ENCODE data around the gene FHOD3.

The FHOD3 gene

DNA sequence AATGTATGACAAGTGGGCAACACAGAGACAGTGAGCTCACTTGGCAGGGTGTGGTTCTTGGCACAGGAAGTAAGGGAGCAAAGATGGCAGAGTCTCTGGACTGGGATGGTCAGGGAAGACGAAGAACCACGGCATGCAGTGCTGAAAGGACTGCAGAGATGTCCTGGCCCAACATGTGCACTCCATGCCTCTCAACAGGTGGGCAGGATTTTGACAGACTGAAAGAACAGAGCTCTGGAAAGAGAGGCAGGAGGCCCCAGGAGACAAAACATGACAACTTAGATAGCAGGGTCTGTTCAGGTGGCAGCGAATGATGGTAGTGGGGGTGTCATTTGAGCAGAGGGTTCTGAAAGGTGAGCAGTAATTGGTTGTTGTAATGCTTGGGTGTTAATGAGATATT is 180.3 kb downstream of the FHOD3 start:
- no peak for DNase-seq (ENCODE audit: low read depth in 2 of 2)

DNA sequence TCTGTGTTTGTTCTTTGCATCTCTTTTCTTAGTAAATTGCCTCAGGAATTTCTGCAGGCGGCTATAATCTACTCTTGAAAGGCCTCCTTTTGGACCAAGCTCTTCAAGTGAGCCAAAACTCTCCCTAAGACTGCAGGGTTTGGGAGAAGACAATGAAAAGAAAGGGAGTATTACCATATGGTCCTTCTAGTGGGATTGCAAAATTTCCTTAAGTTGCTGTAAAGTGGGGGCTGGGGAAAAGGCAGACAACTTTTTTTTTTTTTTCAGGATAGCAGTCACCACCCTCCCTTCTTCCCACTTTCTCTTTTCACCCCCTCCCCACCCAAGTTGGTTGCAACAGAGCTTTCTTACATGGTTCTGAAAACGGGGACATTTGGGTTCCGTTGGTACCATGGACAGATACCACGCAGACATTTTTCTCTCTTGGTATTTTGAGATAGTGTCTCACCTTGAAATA is 183.7 kb downstream of the FHOD3 start:
- no peak for DNase-seq (ENCODE audit: low read depth in 2 of 2)

DNA sequence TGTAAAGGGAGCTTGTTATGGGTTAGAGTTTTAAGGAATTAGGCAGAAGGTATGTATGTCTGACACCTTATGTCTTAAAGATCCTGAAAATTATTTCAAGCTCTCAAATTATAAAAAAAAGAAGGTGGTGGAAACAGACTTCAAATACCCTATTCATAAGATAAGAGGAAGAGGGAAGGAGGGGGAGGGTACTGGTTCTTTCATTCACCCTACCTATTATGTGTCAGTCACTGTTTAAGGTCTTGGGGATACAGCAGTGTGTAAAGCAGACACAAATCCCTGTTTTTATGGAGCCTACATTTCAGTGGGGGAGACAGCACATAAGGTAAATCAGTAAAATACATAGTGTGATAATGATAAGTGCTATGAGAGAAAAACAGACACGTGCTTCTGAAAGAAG is 184.4 kb downstream of the FHOD3 start:
- no peak for DNase-seq (ENCODE audit: low read depth in 2 of 2)

DNA sequence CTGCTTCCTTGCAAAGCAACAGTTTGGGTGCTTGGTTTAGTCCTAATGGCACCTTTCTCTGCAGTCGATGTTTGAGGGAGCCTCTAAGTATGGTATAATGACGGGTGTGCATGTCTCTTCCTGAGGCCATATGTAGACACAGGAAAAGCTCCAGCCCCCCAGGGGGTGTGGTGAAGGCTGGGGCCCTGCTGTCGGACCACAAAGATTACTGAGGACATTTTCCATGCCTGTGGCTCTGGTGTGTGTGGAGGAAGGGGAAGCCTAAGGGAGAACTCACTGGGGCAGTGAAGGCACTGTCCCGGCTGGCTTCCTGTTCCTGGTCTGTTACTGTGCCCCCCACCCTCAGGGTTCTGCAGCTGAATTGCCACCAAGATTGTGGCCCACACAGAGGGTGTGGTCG is 187.1 kb downstream of the FHOD3 start:
- no peak for DNase-seq (ENCODE audit: low read depth in 2 of 2)

DNA sequence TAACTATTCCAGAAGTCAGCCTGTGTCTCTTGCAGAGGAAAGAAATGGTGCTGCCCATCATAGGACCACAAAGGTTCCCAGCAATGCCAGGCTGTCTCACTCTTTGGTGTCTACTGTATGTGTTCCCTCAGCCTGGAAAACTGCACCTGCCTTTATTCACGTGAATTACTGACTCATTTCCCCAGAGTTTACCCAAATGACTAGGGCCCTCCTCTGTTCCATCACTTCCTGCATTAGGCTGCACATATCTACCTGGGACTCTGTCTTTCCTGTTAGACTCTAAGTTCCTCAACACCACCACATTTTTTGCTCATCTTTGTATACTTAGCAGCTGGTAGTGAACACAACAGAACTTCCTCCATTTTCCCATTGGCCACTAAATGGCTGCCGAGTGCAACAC is 188.3 kb downstream of the FHOD3 start:
- DNase-seq (ENCODE audit: low read depth in 2 of 2), result no peak

DNA sequence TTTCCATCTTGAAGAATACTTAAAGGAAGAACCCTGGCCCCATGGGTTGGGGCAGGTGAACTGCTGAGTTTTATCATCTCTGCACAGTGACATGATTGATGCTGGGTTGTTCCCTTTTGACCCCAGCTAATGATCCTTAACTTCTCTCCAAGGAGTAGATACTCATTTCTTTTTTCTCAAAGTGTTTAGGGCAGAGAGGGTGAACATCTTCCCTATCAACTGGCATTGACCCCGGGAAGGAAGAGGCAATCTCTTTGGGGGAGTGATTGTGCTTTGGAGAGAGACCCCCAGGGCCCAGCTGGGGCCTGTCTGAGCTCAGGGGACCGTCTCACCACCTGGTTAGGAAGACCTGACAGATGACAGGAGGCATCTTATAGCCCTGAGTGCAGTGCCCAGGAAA is 190.6 kb downstream of the FHOD3 start:
- DNase-seq (ENCODE audit: low read depth in 2 of 2), result no peak

DNA sequence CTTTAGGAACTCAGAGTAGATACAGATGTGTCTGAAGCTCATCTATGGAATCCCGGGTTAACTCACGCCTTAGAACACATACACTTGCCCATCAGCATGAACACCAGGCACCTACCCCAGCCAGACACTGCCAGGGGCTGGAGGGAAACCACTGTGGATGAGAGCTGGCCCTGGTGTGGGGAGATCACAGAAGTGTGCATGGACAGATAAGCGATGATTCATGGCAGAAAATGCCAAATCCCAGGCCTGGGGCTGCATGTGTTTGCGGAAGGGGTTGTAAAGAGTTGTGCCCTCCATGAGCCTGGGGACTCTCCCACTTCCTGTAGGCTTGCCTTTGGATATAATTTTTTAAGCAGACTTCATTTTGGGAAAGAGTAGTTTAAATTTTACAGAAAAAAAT is 193.4 kb downstream of the FHOD3 start:
- DNase-seq (ENCODE audit: low read depth in 2 of 2), result no peak

DNA sequence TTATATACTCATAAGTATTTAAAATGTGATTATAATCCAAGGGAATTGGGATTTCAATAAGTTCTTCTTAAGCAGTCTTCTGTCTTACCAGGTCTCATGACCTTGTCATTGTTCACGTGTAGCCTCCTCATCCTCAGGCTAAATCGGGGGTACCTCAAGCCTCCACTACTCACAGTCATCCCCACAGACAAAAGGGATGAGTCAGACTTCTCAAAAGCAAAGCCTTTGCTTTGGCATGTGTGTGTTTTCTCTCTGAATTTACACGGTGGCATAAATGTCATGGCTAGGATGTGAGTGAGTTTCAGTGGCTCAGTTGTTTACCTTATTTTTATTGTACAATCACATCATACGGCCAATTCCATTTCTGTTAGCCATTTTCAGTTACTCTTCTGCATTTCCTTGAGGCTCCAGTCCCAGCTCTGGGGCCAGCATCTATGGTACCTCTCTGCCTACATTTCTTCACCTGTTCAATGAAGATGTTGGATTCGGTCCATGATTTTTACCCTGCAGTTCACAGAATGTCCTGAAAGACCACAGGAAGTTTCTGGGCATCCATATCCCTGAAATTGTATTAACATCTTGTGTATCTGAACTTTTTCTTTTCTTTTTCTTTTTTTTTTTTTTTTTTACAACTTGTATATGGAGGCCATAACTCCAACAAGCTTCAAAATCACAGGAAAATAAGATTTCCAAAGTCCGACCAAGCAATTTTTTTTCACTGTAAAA is 195.3 kb downstream of the FHOD3 start:
- DNase-seq (ENCODE audit: low read depth in 2 of 2), result no peak

DNA sequence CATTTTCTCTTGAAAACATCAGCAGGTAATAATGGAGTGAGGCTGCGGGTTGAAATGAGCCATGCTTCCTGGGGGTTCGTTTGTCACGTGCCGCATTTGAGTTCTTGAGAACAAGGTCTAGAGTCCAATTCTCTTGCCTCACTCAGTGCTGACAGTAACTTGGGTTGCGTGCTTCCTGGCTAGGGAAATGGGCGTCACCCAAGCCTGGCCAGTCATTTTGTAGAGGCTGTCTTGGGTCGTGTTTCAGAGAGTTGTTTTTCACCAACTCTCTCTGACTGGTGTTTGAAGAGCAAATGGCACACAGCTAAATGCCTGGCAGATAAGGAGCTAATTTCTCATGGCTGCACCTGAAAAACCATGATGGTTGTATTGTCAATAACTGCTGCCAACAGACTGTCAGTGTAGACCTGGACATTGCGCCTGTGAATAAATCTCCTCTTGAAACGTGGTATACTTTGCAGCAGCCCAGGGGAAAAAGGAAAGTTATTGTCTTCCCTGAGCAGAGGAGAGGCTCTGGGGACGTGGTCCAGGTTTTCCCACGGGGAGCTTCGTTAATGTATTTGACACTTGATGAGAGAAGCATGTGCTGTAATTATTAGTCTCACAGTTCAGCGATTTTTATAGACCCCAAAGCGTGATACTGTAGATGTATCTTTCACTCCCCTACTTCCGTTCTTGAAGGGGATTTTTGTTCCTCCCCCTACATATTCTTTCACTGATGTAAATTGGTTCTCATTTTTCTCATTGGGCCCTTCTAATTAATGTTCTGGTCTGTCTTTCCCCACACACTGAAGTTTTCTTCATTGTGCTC is 196.0 kb downstream of the FHOD3 start:
- no peak for DNase-seq (ENCODE audit: low read depth in 2 of 2)

DNA sequence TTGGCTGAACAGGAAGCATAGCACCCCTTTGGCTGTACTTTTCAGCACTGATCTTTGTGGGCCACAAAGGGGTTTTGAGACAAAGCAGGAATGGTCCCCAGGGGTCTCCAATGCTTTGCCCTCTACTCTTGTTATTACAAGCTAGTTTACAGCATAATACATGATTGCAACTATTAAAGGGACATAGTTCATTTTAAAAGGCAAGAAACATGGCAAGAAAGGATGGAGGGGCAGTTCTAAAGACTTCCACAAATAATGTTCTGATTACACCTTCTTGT is 196.6 kb downstream of the FHOD3 start:
- DNase-seq (ENCODE audit: low read depth in 2 of 2), result no peak

DNA sequence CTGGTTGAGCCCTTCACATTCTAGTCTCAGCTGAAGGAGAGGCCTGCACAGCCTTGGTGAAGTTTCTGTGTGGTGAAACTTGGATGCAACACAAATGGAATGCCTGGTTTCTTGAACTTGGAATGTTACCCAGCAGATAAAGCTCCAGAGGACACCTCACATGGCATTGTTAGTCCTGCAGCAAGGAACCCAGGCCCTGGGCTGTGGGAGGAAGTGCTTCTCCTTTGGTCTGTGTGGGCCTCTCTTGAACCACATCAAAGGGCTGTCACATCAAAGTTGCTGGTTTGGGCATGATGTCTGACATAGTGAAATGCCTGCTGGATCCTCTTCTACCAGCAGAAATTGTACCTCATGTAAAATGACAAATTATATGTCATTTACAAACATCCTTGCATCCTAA is 198.5 kb downstream of the FHOD3 start:
- no peak for DNase-seq (ENCODE audit: low read depth in 2 of 2)

DNA sequence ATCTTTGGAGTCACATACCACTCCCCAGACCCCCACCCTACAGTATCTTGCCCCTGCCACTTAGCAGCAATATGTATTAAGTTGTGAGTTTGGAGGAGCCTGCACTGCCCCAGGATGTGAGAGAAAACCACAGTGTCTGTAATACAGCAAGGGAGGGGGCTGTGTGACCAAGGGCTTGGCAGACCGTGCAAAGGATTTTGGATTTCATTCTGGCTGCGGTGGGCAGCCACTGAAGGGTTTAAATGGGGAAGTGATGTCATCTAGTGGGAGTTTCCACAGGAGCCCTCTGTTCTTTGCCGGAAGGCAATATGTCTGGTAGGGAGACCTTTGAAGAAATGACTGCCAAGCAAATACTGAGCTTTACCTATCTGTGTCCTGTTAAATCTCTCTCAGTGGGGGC is 202.4 kb downstream of the FHOD3 start:
- DNase-seq (ENCODE audit: low read depth in 2 of 2), result no peak

DNA sequence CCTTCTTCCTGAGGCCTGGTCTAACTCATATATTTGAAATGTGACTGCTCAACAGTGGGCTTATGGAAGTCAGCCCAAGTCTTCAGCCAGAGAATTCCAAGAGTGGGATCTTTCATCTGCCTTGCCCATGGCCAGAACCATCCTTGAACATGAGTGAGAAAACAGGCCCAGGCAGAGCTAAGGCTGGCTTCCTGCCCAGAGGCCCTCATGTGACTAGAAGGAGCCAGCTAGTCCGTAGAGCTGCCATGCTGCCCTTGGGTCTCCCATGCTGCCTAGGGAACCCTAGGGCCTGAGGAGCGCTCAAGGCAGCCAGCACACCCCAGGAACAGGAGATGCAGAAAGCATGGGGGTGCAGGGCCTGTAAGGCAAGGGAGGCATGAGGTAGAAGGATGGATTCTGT is 203.6 kb downstream of the FHOD3 start:
- no peak for DNase-seq (ENCODE audit: low read depth in 2 of 2)

DNA sequence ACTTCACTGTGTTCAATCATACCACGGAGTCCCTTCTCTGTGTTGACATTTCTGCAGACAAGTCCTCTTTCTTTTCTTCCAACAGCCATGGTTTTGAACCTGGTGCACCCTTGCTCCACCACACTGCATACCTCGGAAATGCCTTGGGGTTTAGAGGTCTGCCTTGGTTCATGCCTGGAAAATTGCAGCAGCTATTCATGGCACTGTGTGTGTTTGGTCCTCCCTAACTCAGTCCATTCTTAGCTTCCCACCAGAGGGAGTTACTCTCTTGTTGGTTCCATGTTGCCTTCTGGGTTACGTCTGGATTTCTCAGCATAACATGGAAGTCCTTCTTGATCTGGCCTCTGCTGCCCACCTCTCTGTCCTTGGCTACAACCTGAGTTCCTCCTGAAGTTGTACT is 206.0 kb downstream of the FHOD3 start:
- no peak for DNase-seq (ENCODE audit: low read depth in 2 of 2)

DNA sequence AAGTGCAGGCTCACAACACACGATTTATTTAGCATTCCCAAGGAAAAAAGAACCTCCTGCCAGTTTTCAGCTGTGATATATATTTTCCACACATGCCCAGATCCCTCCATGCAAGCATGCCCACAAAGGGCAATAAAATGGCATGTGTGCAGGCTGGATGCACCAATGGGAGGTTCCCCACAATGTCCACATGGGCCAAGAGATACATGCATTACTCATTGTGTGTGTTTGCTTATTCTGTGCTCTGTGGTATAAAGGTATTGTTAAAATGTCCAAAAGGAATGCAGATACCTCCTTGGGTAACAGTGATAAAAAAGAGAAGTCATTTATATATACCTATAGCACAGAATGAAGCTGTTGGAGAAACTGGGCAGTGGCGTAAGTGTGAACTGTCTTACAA is 207.4 kb downstream of the FHOD3 start:
- DNase-seq (ENCODE audit: low read depth in 2 of 2), result no peak

DNA sequence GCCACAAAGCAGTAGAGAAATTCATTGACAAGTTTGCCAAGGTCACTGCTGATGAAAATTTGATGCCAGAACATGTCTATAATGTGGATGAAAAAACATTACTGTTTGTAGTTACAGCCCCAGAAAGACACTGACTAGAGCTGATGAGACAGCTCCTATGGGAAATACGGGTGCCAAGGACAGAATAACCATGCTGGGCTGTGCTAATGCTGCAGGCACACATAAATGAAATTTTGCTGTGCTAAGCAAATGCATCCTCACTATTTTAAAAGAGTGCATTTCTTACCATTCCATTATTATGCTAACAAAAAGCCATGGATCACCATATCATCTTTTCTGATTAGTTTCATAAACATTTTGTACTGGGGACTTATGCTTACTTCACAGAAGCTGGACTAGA is 208.2 kb downstream of the FHOD3 start:
- no peak for DNase-seq (ENCODE audit: low read depth in 2 of 2)

DNA sequence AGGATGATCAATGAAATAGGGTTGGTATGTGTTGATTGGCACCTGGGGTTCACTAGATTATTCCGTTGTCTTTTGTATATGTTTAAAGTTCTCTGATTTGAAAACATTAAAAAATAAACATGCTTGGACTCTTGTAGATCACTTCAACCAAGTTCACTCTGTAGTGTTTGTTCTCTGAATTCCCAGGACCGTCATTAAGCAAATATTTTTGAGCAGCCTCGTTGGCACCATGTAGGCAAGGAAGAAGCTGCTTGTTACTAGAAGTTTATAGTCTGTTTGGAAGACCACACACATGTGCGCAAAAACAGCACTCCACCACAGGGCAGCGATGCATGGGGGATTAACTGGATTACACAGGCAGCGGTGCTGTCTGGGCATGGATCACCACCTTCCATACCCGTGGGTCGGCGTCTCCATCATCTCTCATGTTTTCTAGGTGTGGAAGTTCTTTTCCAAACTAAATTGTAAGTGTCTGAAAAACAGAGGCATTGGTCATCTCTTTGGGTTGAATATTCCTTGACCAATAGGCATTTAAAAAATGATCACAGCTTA is 212.2 kb downstream of the FHOD3 start:
- no peak for DNase-seq (ENCODE audit: low read depth in 2 of 2)

DNA sequence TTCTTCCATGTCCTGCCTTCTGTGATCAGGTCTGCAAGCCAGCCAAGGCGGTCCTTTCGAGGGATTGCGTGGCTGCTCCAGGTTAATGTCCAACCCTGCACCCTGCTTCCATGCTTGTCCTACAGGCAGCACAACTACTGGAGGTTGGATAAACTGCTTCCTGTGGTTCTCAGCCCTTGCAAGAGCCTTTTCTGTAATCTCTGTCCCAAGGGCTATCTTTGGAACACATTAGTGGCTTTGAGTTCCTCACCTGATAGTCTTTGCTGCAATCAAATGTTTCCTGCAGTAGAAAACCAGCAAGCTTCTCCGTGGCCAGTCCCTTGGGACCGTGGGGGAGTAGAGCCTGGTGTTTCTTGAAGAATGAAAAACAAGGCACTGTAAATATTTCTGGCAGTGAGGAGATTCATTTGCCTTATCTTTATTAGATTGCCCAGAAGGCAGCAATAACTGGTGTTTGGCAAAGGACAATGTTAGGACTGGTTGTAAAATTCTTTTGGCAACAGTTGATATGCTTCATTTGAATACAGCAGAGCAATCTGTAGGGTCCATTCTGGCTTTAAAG is 214.4 kb downstream of the FHOD3 start:
- no peak for DNase-seq (ENCODE audit: low read depth in 2 of 2)

DNA sequence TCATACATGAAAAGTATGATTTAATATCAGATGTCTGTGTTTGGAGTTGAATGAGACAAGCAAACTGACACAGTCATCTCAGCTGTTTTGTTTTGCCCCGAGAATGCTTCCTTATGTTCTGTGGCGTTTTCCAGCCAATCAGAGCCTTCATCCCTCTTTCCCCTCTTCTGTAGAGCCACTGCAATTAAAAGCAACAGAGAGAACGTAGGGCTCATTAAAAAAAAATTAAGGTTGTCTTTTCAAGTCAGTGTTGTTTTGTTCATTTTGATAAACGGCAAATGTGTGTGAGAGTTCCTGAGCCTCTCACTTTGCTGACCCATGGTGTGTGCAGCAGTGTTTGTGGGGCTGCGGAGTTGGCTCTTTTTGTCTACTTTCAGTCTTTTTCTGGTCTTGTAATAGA is 216.0 kb downstream of the FHOD3 start:
- no peak for DNase-seq (ENCODE audit: low read depth in 2 of 2)

DNA sequence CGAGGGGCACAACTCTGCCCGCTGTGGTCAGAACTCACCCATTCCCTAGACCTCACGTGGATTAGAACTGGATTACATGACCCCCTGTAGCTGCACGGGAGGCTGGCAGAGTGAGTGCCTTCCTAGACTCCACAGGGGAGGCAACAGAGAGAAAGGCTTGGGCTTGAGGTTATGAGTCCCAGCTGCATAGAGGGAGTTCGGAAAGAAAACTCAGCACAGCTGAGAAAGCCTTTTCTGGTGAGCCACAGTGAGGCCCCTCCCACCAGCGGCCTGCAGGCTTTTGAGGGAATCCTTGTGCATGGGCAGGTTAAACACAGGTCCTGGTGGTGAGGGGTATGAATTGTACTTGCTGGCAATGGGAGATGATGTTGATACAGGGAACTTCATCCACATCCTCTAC is 217.3 kb downstream of the FHOD3 start:
- DNase-seq (ENCODE audit: low read depth in 2 of 2), result no peak

DNA sequence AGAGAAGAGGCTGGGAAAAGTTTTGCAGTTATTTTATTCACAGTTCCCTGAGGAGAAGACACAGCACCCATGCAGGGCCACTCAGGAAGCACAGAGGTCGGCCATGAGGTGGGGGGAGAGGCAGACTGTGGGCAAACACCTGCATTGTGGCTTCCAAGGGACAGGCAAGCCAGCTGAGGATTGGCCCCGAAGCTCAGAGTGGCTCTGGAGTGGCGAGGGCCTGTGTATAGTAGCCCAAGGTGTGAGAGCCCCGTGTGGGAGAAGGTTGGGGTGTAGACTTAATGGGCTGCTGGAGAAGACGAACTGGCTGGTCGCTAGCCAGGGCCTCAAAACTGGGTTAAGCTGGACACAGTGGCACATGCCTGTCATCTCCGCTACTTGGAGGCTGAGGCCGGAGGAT is 218.7 kb downstream of the FHOD3 start:
- no peak for DNase-seq (ENCODE audit: low read depth in 2 of 2)

DNA sequence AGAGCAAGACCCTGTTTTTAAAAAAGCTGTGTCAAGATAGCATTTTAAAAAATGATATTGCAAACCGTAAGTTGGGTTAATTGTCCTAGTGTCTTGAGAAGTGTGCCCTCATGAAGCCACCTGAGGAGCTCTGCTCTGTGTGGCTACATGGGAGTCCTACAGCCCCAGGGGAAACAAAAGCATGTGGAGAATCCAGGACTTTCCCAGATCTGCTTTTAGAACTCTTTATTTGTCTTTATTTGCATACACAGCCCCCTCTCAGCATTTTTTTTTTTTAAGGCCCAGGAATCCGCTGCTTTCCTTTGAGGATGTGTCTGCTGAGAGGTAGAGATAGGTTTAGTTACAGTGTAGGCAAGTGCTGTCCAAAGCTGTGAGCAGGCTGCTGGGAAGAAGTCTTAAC is 219.2 kb downstream of the FHOD3 start:
- DNase-seq (ENCODE audit: low read depth in 2 of 2), result no peak

DNA sequence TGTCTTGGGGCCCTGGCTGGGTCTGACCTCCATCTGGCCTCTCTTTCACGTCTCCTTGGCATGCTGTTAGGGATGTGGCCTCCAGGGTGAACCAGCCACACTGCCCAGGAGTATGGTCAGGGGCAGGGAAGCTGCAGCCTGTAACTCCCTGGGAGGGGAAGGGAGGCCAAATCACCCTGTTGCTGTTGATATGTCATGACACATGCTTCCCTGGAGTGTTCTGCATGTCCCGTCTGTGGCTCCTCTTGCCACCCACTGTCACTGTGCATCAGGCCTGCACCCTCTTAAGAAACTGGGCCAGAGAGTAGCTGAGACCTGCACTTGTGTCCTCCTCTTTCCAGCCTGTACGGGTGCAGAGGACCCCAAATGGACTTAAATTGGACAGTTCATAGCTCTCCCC is 221.3 kb downstream of the FHOD3 start:
- DNase-seq (ENCODE audit: low read depth in 2 of 2), result no peak
